IMR-90 (cell line): ENCODE results near the gene ENOX1. TPM values are rescaled to one million over a fixed set of nuclear protein-coding genes. Genes with fewer than 3 reads are reported as not detected.

ENCODE experiments used
- ATAC-seq: fragments of 200-7000 bp; cut with Tn5 transposase; 2 replicates; pipeline ENCODE4 v1.9.1; 2020; ENCODE audit warnings: low read depth, mild to moderate bottlenecking, moderate library complexity
- BruUV-seq: library from RNA; stranded (reverse); fragments of 400-500 nt; replicated peaks from 2 replicates; lab custom pipeline; 2021; lab: Mats Ljungman, UMichigan
- CTCF ChIA-PET: fragments of 300-600 bp; formaldehyde crosslinking; extraction: SDS; loops from one replicate; lab custom pipeline; 2021; ENCODE audit warnings: antibody characterized with exemption; lab: Yijun Ruan, JAX
- POLR2A ChIA-PET: fragments of 300-600 bp; sonication (Branson Sonifier 250); formaldehyde crosslinking; loops from one replicate; lab custom pipeline; 2022; ENCODE audit warnings: antibody characterized with exemption; ENCODE audit not compliant: unreplicated experiment; lab: Charles Lee
- DNase-seq: peaks from one replicate; pipeline ENCODE4 v3.0.0; 2013
- H2AFZ ChIP-seq: replicated peaks from 2 replicates; pipeline ENCODE3; 2013; ENCODE audit warnings: low read length, mild to moderate bottlenecking; ENCODE audit not compliant: poor library complexity
- H2AK5ac ChIP-seq: 2 replicates; pipeline ENCODE4 v1.6.1; 2013; ENCODE audit warnings: low read depth, low read length, inconsistent platforms
- H2AK9ac ChIP-seq: replicated peaks from 2 replicates; pipeline ENCODE3; 2013; ENCODE audit warnings: mild to moderate bottlenecking, low read depth, low read length, moderate library complexity; ENCODE audit not compliant: poor library complexity
- H2BK120ac ChIP-seq: 2 replicates; pipeline ENCODE4 v1.6.1; 2013; ENCODE audit warnings: low read depth, low read length, inconsistent platforms
- H2BK15ac ChIP-seq: 3 replicates; pipeline ENCODE4 v1.6.1; 2013; ENCODE audit warnings: low read depth, low read length, inconsistent platforms
- H2BK20ac ChIP-seq: 2 replicates; pipeline ENCODE4 v1.6.1; 2013; ENCODE audit warnings: low read depth, mild to moderate bottlenecking, inconsistent platforms, low read length, moderate library complexity
- H2BK5ac ChIP-seq: 2 replicates; pipeline ENCODE4 v1.6.1; 2013; ENCODE audit warnings: mild to moderate bottlenecking, low read depth, low read length, inconsistent platforms; ENCODE audit not compliant: poor library complexity, severe bottlenecking
- H3K14ac ChIP-seq: replicated peaks from 2 replicates; pipeline ENCODE4 v1.6.1; 2013; ENCODE audit warnings: low read depth, low read length, inconsistent platforms
- H3K18ac ChIP-seq: 2 replicates; pipeline ENCODE4 v1.6.1; 2013; ENCODE audit warnings: low read depth, low read length, control low read depth
- H3K23ac ChIP-seq: 2 replicates; pipeline ENCODE4 v1.6.1; 2013; ENCODE audit warnings: low read depth, low read length, inconsistent platforms
- H3K27ac ChIP-seq: 2 replicates; pipeline ENCODE4 v1.5.1; 2013; ENCODE audit warnings: mild to moderate bottlenecking, control low read depth, low read length; ENCODE audit not compliant: insufficient read depth
- H3K27me3 ChIP-seq: 2 replicates; pipeline ENCODE4 v1.6.1; 2013; ENCODE audit warnings: low read length; ENCODE audit not compliant: control insufficient read depth, insufficient read depth
- H3K36me3 ChIP-seq: 2 replicates; pipeline ENCODE4 v1.6.1; 2013; ENCODE audit warnings: low read length, mixed read lengths; ENCODE audit not compliant: control insufficient read depth, insufficient read depth
- H3K4ac ChIP-seq: 2 replicates; pipeline ENCODE4 v1.6.1; 2013; ENCODE audit warnings: low read depth, low read length, inconsistent platforms
- H3K4me1 ChIP-seq: 2 replicates; pipeline ENCODE4 v1.6.1; 2013; ENCODE audit warnings: low read length, mixed read lengths; ENCODE audit not compliant: control insufficient read depth, insufficient read depth
- H3K4me2 ChIP-seq: 2 replicates; pipeline ENCODE4 v1.6.1; 2013; ENCODE audit warnings: low read depth, mild to moderate bottlenecking, control low read depth, low read length, moderate library complexity
- H3K4me3 ChIP-seq: 2 replicates; pipeline ENCODE4 v1.5.1; 2013; ENCODE audit warnings: low read depth, mild to moderate bottlenecking, control low read depth, low read length, moderate library complexity; ENCODE audit not compliant: insufficient read depth
- H3K56ac ChIP-seq: 2 replicates; pipeline ENCODE4 v1.6.1; 2013; ENCODE audit warnings: low read length, inconsistent platforms; ENCODE audit not compliant: insufficient read depth; ENCODE audit errors: extremely low read depth
- H3K79me1 ChIP-seq, 2 experiments: 2 replicates each; pipeline ENCODE4 v1.6.1; 2013; ENCODE audit warnings: low read length in 2 of 2, inconsistent platforms in 1 of 2, low read depth in 1 of 2
- H3K9ac ChIP-seq: 2 replicates; pipeline ENCODE4 v1.6.1; 2013; ENCODE audit warnings: low read depth, low read length, control low read depth
- H3K9me1 ChIP-seq: 2 replicates; pipeline ENCODE4 v1.6.1; 2013; ENCODE audit warnings: low read length, inconsistent platforms; ENCODE audit not compliant: insufficient read depth
- H3K9me3 ChIP-seq: 2 replicates; pipeline ENCODE4 v1.6.1; 2013; ENCODE audit warnings: low read length; ENCODE audit not compliant: control insufficient read depth, insufficient read depth
- H4K20me1 ChIP-seq: 2 replicates; pipeline ENCODE4 v1.6.1; 2013; ENCODE audit warnings: low read length, inconsistent platforms; ENCODE audit not compliant: insufficient read depth
- H4K5ac ChIP-seq: 2 replicates; pipeline ENCODE4 v1.6.1; 2013; ENCODE audit warnings: mild to moderate bottlenecking, low read depth, low read length, control low read depth
- H4K8ac ChIP-seq, 2 experiments: 2 replicates each; pipeline ENCODE4 v1.6.1; 2013; ENCODE audit warnings: low read depth in 2 of 2, low read length in 2 of 2, control low read depth in 1 of 2, inconsistent platforms in 1 of 2
- H4K91ac ChIP-seq: 2 replicates; pipeline ENCODE4 v1.6.1; 2013; ENCODE audit warnings: low read depth, low read length, inconsistent platforms; ENCODE audit not compliant: insufficient read depth
- BHLHE40 ChIP-seq: fragments of 150-350 bp; IDR thresholded peaks from 2 replicates; pipeline ENCODE4 v1.6.1; 2016; ENCODE audit warnings: mild to moderate bottlenecking, low read depth, low read length
- CEBPB ChIP-seq: IDR thresholded peaks from 2 replicates; pipeline ENCODE4 v1.6.1; 2012; ENCODE audit warnings: low read depth, low read length, improper control_type of control experiment
- CHD1 ChIP-seq: IDR thresholded peaks from 2 replicates; pipeline ENCODE4 v1.6.1; 2012; ENCODE audit warnings: low read depth, low read length, improper control_type of control experiment
- FOS ChIP-seq: fragments of 150-350 bp; IDR thresholded peaks from 2 replicates; pipeline ENCODE4 v1.6.1; 2016; ENCODE audit warnings: low read depth, low read length
- MAFK ChIP-seq: IDR thresholded peaks from 2 replicates; pipeline ENCODE4 v1.6.1; 2012; ENCODE audit warnings: low read depth, low read length, improper control_type of control experiment
- MAZ ChIP-seq: IDR thresholded peaks from 2 replicates; pipeline ENCODE4 v1.6.1; 2012; ENCODE audit warnings: low read depth, mild to moderate bottlenecking, low read length, improper control_type of control experiment, moderate library complexity, borderline replicate concordance
- MXI1 ChIP-seq: IDR thresholded peaks from 2 replicates; pipeline ENCODE4 v1.6.1; 2012; ENCODE audit warnings: low read depth, mild to moderate bottlenecking, low read length, moderate library complexity, borderline replicate concordance
- NFE2L2 ChIP-seq: fragments of 150-350 bp; IDR thresholded peaks from 2 replicates; pipeline ENCODE4 v1.6.1; 2016; ENCODE audit warnings: low read depth, mild to moderate bottlenecking, low read length
- POLR2A ChIP-seq: IDR thresholded peaks from 2 replicates; pipeline ENCODE4 v1.6.1; 2012; ENCODE audit warnings: mild to moderate bottlenecking, low read depth, low read length
- RAD21 ChIP-seq: IDR thresholded peaks from 2 replicates; pipeline ENCODE4 v1.6.1; 2012; ENCODE audit warnings: low read length, improper control_type of control experiment
- RCOR1 ChIP-seq: IDR thresholded peaks from 2 replicates; pipeline ENCODE4 v1.6.1; 2012; ENCODE audit warnings: mild to moderate bottlenecking, low read length, improper control_type of control experiment; ENCODE audit not compliant: insufficient replicate concordance
- RFX5 ChIP-seq: IDR thresholded peaks from 2 replicates; pipeline ENCODE4 v1.8.0; 2012; ENCODE audit warnings: low read depth, mild to moderate bottlenecking, low read length, moderate library complexity
- SMC3 ChIP-seq: fragments of 150-350 bp; IDR thresholded peaks from 2 replicates; pipeline ENCODE4 v1.6.1; 2016; ENCODE audit warnings: low read depth, mild to moderate bottlenecking, antibody characterized with exemption, low read length, moderate library complexity
- USF2 ChIP-seq: fragments of 150-350 bp; IDR thresholded peaks from 2 replicates; pipeline ENCODE4 v1.6.1; 2017; ENCODE audit warnings: mild to moderate bottlenecking, antibody characterized with exemption, low read length, low read depth
- dilution Hi-C: fragments of 300-500 bp; cut with HindIII; formaldehyde crosslinking; loops from one replicate; pipeline ENCODE4 v1.14.3; 2018; ENCODE audit warnings: low sequenced_read_pairs; ENCODE audit not compliant: unreplicated experiment
- in situ Hi-C: fragments of 300-500 bp; cut with MboI; formaldehyde crosslinking; loops from 3 replicates; pipeline ENCODE4 v1.14.3; 2019; ENCODE audit warnings: low sequenced_read_pairs, inconsistent platforms, mixed read lengths
- intact Hi-C: fragments of 100-400 bp; cut with micrococcal nuclease; formaldehyde crosslinking; loops from 2 replicates; pipeline ENCODE4 v1.10.0; 2022
- polyA plus RNA-seq, 3 experiments: library from polyadenylated mRNA; depleted of rRNA; stranded (reverse); fragments of >200 nt; gene quantifications; 2 replicates each; pipeline ENCODE4 v1.2.3, GENCODE V29; 2012; ENCODE audit warnings: low replicate concordance in 1 of 3
- total RNA-seq: library from RNA; depleted of rRNA; stranded (reverse); fragments of >200 nt; gene quantifications from 2 replicates; pipeline ENCODE4 v1.2.3, GENCODE V29; 2012
- TF ChIP-seq, protein P1 (sequence below): fragments of 150-350 bp; IDR thresholded peaks from 2 replicates; pipeline ENCODE4 v1.6.1; 2016; ENCODE audit warnings: low read depth, mild to moderate bottlenecking, low read length, moderate library complexity, borderline replicate concordance
- TF ChIP-seq, protein P2 (sequence below): conservative IDR thresholded peaks from 2 replicates; pipeline ENCODE4 v1.5.1; 2012; ENCODE audit warnings: mild to moderate bottlenecking, low read depth, low read length, improper control_type of control experiment

The ENOX1 gene
- total and polyA plus RNA-seq, 2 of the 4 experiments (the other 2 are of a cell fraction): 0.99 to 1.3 TPM

DNA sequence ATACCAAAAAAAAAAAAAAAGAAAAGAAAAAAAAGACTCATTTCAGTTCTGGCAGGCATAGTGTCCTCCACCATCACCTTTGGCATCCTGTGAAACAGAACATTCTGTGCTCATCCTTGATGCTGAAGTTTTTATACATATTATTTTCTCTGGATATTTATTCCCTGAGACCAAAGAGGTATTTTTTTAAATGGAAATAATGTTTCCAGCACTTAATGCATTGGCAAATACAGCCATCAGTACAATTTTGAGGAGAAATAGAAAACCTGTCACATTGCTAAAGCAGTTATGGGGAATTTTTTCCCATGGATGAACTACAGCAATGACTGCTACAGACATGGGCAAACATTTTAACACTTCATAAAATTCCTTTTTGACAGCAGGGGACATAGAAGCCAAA, 451.0 kb downstream of the ENOX1 start:
- no peak overlapping the region for H3K27ac ChIP-seq
- H3K14ac ChIP-seq: no peak overlapping the region
- no peak overlapping the region for H3K18ac ChIP-seq
- no peak overlapping the region for H3K23ac ChIP-seq
- H3K9me3 ChIP-seq: no peaks in the 10 kb centered on the region
- H2BK120ac ChIP-seq: no peak overlapping the region
- no peak overlapping the region for H3K56ac ChIP-seq
- H3K4me3 ChIP-seq: no peak overlapping the region
- H2BK15ac ChIP-seq: no peak overlapping the region
- no peak overlapping the region for H2AFZ ChIP-seq
- H3K9ac ChIP-seq: no peak overlapping the region
- intact Hi-C loops (no loop called here), dilution Hi-C loops (no loop called here), in situ Hi-C loops (no loop called here)
- H3K4ac ChIP-seq: no peak overlapping the region
- H3K4me2 ChIP-seq: no peak overlapping the region
- H3K36me3 ChIP-seq: no peaks in the 10 kb centered on the region
- CTCF ChIA-PET: no interaction called here
- no peak overlapping the region for H4K5ac ChIP-seq
- H3K79me1 ChIP-seq: no peaks in the 10 kb centered on the region
- H3K9me1 ChIP-seq: no peaks in the 10 kb centered on the region
- no peaks in the 10 kb centered on the region for H4K20me1 ChIP-seq
- no peak overlapping the region for H2BK20ac ChIP-seq
- H4K91ac ChIP-seq: no peak overlapping the region
- no peak overlapping the region for H2AK5ac ChIP-seq
- no peak overlapping the region for H4K8ac ChIP-seq
- BruUV-seq: no TSS peak
- H3K27me3 ChIP-seq: peaks cover 8% of the 10 kb centered on the region
- H2BK5ac ChIP-seq: no peak overlapping the region
- POLR2A ChIA-PET: no interaction called here
- no peak overlapping the region for H2AK9ac ChIP-seq
- ATAC-seq (no peak), DNase-seq (no peak)
- no peaks in the 10 kb centered on the region for H3K4me1 ChIP-seq
- TF ChIP-seq RAD21 (no peak), RCOR1 (no peak), RFX5 (no peak), CHD1 (no peak), FOS (no peak), SMC3 (no peak), MAZ (no peak), POLR2A (no peak), BHLHE40 (no peak), MAFK (no peak), USF2 (no peak), MXI1 (no peak), NFE2L2 (no peak), CEBPB (no peak)
- TF ChIP-seq, protein P1, sequence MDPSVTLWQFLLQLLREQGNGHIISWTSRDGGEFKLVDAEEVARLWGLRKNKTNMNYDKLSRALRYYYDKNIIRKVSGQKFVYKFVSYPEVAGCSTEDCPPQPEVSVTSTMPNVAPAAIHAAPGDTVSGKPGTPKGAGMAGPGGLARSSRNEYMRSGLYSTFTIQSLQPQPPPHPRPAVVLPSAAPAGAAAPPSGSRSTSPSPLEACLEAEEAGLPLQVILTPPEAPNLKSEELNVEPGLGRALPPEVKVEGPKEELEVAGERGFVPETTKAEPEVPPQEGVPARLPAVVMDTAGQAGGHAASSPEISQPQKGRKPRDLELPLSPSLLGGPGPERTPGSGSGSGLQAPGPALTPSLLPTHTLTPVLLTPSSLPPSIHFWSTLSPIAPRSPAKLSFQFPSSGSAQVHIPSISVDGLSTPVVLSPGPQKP: no peak
- TF ChIP-seq, protein P2, sequence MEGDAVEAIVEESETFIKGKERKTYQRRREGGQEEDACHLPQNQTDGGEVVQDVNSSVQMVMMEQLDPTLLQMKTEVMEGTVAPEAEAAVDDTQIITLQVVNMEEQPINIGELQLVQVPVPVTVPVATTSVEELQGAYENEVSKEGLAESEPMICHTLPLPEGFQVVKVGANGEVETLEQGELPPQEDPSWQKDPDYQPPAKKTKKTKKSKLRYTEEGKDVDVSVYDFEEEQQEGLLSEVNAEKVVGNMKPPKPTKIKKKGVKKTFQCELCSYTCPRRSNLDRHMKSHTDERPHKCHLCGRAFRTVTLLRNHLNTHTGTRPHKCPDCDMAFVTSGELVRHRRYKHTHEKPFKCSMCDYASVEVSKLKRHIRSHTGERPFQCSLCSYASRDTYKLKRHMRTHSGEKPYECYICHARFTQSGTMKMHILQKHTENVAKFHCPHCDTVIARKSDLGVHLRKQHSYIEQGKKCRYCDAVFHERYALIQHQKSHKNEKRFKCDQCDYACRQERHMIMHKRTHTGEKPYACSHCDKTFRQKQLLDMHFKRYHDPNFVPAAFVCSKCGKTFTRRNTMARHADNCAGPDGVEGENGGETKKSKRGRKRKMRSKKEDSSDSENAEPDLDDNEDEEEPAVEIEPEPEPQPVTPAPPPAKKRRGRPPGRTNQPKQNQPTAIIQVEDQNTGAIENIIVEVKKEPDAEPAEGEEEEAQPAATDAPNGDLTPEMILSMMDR: no peak
